RPMI8226 (cell line): ENCODE data around the gene USP49.
"Not testable (repeated sequence)": the region's sequence is repeated elsewhere in the genome, so short reads cannot be mapped to it uniquely, and the experiment has no call there.

Experiments
- DNase-seq: peaks from one replicate; pipeline ENCODE4 v3.0.0-alpha.2; 2015

Gene USP49

DNA sequence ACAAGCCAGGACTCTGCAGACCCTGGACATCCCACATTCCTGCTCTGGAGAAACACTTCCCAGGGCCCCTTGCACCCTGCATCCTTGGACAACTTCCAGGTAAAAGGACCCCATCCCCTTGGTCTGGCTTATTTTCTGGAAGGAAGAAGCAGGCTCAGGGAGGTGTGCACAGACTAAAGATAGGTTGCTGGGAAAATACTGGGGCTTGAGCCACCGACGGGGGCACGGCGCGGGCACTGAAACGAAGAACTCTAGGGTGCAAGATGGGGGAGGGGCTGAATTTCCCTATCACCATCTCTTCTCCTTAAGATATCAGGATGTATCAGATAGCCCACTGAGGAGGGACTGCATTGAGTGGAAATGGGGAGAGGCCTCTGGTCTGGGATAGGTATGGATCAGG is 116.3 kb downstream of the USP49 start:
- no peak for DNase-seq

DNA sequence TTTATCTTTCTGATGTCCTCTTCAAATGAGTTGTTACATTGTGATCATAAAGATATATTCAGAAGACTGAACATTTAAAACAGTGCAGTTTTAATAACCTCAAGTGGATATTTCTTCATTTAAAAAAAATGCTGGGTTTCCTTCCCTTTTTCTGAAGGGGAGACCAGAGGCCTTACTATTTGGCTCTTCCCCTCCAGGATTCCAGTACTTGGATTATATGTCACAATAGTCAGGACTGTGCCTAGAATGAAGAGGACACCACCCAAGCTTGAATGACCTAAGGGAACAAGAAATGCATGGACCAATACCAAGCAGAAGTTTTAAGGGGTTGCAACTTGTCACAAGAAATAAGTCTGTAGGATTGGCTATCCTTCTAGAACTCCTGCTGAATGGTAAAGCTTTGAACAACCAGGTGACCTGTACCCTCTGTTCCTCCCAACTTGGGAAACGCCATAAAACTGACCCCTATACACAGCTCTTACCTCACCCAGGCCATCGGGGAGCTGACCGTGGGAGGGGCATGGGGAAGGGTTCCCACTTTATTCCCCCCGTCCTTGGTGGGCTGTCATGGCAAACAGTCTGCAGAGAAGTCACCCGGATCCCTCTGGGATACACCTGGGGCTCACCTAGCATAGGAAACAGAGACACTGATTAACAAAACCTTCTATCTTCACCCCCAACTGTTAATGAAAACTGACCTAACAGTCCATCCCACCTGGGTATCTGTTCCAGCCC is 117.5 kb downstream of the USP49 start:
- no peak for DNase-seq

DNA sequence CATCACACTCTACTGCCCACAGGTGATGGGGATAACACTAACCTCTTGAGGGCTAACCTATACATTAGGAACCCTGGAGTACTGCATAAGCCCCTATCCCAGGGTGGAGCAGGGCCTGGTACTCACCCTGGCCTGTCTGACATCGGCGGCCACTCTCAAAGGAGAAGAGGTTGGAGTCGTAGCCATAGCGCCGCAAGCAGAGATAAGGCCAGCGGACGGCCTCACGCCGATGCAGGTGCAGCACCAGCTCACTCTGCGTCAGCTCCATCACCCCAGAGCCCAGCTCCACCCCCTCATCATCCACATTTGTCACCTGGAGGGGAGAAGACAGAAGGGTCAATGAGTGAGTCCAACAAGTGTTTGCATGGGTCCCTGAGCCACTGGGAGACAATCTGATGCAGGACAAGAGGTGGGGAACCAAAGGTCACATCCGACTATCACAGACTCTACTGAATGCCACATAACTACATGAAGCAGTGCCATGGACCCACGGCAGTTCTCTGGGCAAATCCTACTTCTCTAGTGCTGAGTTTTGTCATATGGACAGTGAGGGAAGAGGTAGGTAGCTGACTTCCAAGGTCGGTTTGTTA is 119.8 kb downstream of the USP49 start:
- DNase-seq: no peak

DNA sequence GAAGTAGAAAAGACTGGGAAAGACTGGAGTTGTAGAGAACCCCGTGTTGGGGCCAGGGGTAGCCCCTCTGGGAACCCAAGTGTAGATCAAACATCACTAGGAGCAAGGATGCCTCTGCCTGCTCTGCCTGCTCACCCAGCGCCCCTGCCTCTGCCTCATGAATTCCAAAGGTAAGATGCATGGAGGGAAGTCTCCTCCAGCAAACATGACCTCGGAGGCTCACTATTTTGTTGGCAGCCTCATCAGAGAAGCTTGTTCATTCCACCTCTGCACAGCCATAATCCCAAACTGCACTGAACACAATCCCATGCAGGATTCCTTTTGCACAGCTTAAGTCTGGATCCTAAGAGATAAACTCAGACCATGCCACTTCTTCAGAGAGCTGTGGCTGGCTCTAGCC is 120.3 kb downstream of the USP49 start:
- no peak for DNase-seq

DNA sequence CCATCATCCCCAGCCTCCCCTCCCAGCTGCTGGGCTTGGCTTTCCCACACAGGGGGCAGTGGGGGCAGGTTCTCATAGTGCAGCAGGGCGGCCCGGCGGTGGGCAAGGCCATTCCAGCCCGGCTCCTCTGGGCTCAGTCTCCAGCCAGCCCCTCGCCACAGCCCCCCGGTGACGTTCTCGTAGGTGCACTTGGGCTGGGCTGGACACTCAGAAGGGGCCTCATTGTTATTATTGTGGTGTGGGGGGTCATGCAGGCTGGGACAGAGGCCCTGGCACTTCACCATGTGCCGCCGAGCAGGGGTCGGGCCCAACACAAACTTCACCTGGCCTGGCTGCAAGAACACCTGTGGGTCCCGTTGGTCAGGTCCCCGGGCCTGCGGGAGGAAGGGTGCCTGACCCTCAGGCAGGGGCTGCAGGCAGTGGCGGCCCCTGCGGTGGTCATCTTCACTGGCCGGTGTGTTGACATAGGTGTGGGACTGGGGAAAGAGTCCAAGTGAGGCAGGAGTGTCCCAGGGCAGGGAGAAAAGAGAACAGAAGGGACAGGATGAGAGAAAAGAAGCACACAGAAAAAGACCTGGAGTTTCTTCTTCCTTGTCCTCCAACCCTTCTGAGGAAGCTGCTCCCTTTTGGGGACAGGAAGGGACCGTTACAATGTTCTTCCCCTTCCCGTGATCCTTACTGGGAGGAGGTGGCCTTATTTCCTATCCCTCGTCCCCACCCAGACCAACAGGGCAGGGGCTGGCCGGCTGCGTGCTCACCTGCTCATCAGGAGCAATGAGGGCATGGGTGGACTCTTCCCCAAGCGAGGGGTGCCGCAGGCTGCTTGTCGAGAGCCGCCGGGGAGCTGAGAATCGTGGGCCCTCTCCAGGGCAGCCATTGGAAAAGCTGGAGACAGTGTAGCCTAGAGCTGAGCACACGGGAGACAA is 123.9 kb downstream of the USP49 start:
- DNase-seq: no peak

DNA sequence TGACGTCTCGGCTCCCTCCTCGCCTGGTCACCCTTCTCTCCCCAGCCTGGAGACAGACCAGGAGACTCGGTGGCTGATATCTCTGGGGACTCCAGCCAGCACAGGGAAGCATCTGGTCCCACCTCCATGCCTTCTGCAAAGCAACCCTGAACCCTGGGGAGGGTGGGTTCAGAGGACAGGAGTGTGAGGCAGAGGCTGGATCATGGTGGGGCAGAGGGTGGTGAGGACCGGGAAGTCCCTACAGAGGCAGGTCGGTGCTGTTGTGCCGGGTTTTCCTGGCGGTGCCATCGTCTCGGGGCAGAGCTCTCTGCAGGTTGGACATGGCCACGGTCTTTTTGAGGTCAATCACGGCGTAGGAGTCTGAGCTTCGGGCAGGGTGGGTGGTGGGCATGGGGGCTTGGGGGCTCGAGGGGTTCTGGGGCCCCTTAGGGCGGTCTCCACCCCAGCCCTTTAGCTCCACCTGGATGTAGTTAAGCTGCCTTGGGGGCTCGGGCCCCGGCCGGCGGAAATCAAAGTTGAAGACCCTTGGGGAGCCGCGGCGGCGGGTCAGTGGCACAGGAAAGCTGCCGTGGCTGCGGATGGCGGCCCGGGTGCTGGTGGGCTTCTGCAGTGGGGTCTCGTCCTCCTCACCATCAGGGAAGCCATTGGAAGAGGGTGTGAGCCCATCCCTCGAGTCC is 124.7 kb downstream of the USP49 start:
- DNase-seq: no peak

DNA sequence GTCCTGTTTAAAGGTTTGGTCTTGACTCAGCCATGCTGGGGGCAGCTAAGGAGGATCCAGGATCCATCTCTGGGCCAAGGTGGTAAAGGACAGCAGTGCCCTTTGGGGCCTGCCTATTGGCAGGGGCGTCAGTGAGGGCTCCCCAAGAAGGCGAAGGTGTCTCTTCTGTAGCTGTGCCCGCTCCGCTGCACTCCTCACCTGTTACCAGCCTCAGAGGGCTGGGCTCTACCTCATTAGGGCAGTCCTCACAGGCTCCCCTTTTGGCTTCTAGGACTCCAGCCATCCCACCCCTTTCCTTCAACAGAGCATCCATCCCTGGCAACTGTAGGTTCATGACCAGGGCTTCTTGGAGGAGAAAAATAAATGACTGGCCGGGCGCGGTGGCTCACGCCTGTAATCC is 125.8 kb downstream of the USP49 start:
- DNase-seq: no peak

DNA sequence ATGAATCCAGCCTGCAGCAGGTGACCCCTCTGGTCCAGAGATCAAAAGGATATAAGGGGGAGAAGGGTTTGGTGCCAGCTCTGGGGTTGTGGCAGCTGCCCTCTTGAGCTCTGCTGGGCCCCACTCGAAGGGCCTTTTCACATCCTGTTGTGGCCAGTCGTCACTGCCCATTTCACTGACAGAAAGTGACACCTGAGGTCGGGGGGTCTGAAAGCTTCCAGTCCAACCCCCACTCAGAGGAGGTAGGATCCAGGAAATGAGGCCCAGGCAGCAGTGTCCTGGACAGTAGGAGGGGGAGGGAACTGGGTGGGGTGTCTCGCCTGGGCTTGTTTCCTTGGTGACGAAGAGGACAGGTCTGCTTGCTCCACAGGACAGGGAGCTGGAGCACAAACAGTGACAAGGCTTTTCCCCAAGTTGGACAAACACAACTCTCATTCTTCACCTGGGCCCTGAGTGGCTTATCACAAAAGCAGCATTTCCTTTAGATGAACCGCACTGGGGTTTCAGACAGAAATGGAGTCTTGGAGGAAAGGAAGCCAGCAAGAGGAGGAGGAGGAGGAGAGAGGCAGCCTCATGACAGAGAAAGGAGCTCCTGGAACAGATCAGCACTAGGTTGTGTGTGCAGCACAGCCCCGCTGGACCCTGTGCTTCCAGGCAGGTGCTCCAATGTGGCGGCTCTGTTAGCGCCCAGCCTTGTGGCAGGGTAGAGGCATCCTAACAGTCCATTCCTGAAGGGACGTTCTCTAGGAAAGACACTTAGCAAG is 126.4 kb downstream of the USP49 start:
- no peak for DNase-seq

DNA sequence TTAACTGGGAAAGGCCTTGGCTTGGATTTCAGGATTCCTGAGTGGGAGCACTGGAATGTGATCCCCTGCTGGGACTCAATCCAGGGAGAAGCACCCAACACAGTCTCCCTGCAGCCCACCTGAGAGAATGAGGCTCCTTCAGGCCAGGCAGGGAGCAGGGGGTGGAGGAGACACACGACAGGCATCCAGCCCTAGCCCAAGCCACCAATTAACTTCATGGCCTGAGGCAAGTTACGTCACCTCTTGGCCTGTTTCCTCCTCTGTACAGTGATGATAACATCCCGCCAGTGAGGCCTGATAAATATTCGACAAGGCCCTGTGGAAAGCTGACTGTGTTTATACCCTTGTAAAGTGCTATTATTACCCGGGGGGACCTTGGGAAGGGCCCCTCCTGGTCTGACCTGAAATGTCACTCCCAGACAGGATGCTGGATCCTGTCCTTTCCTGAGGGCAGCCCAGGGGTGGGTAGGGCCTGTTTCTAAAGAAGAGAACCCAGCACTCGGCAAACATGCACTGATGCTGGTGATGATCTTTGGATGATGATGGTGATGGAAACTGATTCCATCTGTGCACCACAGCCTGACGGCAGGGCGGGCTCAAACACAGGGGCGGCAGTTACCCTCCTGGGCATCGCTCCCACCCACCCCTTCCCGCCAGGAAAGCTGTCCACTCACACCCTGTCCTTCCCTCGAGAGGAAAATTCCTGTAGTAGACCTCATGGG is 127.9 kb downstream of the USP49 start:
- DNase-seq: no peak

DNA sequence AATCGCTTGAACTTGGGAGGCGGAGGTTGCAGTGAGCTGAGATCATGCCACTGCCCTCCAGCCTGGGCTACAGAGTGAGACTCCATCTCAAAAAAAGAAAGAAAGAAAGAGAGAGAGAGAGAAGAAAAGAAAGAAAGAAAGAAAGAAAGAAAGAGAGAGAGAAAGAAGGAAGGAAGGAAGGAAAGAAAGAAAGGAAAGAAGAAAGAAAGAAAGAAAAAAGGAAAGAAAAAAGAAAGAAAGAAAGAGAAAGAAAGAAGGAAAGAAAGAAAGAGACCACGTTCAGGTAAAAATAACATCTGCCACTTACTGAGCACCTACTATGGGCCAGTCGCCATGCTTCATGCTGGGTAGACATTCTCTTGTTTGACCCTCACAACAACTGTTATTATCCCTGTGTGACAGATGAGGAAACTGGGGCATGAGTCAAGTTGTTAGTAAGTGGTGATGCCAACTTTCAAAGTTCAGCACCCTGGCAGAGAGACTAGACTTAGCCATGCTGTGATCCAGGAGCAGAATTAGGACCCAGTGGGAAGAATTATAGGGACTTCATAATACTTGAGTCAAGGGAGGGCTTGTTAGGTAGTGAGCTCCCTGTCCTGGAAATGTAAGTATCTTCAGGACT is 129.0 kb downstream of the USP49 start:
- not testable (repeated sequence) for DNase-seq

DNA sequence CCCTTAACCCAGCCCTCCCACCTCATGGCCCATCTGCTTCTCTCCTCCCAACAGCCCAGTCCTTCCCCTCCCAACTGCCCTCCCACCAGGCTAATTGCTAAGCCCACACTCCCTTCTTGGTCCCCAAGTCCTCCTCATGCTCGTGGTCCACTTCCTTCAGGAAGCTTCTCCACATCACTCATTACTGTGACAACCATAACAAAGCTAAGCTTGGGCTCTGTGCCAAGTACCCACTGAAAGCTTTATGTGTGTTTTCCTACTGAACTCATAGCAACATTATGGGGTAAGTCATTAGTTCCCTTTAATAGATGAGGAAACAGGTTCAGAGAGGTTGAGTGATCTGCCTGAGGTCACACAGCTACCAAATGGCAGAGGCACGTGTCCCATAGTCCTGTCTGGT is 131.7 kb downstream of the USP49 start:
- DNase-seq: no peak

DNA sequence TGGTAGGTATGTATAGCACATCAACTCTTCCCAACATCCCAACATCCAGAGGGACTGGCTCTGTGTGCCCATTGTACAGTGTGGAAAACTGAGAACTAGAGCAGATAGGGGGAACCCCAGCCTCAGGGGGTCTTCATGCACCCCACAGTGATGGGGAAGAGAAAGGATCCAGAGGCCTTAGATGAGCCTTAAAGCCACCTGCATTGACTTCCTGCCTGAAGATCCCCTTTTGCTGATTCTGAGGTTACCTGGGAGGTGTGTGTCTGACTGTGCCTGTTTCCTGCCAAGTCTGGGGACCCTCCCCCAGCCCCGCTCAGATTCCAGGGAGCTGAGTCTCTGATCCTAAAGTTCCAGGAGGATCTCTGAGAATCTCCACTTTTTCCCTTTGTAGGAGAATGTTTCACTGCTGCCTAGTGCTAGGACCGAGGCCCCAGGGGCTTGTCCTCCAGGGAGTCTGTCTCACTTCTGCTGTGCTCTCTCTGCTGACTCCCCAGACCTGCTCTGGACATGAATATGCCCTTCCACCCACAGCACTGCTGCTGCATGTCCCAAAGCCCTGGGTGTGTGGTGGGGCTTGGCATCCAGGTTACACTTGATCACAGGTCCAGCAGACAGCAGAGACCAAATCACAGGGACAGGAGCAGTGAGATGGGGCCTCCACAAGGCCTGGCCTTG is 135.1 kb downstream of the USP49 start:
- no peak for DNase-seq

DNA sequence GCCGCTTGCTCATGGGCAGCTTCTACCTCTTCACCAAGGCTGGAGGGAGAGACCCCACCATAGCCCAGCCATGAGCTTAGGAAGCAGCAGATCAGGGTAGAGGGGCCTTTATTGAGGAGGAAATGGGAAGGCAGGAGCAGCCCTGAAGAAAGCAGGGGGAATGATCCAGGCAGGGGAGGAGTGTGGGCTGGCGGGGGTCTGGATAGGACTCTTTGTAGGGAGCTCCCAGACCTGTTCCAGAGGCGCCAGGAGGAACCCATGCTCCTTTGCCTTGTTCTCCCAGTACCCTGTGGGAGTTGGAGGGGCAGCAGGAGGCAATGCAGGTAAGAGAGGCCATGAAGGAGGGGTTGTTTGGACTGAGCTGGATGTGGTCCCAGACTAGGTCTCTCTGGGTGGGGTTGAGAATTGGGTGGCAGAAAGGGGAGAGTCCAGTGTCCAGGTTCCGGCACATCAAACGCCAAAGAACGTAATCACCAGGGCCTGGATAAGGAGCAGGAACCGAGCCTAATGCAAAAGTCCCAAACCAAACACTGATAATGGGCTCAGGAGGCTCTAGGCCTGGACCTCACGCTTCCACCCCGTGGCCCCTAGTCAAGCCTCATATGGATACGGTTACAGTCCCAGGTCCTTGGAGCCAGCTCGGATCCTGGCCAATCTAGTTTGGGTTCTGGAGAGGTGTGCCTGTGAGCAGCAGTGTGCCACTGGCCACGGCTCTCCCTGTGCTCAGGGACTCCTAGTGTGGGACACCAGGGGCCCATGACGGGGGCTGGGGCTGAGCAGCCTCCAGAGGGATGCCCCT is 135.9 kb downstream of the USP49 start:
- DNase-seq: no peak

DNA sequence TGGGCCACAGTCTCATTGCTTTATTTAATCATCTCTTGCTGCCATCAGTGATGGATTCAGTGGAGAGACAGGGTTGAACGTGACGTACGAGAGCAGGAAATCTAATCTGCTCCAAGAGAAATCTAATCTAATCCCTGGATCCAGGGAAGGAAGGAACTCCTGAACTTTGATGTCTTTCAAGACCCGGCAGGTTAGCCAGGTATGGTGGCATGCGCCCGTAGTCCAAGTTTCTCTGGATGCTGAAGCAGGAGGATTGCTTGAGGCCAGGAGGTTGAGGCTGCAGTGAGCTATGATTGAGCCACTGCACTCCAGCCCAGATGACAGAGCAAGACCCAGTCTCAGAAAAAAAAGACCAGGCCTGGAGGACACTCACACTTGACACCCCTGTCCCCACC is 136.5 kb downstream of the USP49 start:
- DNase-seq: no peak

DNA sequence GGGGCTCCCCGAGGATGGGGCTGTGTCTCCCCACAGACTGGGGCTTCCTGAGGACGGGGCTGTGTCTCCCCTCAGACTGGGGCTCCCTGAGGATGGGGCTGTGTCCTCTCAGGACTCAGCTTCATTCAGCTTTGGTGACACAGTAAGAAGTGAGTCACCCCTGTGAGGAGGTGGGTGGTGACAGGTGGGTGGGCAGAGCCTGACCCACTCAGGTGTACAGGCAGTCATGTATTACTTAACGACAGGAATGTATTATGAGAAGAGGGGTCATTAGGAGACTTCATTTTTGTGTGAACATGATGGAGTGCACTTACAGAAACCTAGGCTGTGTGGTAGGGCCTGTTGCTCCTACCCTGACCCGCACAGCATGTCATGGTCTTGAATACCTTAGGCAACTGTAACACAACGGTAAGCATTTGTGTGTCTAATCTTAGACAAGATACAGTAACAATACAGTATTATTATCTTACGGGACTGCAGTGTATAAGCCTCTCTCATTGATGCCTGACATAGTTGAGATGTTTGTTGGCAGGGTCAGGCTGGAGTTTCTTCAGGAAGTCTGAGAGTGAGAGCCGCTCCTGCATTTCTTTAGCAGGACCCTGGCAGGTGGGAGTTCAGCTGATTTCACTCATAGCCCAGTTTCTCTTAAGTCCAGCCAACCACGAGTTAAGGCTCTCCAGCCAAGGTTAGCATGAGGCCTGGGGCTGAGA is 137.1 kb downstream of the USP49 start:
- no peak for DNase-seq

DNA sequence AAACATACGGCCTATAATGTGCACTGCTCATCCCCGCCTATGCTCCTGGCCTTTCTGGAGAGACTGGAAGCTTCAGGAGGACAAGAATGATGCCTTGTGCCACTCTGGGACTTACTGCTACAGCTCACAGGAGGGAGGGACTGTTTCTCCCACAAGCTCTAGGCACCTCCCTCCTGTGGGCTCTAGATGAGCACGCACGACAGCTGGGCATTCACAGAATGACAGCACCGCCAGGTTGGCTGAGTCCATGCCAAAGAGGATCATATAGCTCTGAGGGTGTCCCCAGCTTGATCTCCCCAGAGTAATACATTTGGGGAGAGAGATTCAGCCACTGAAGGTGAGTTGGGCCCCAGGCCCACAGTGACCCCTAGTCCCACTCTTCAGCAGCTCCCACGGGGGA is 137.9 kb downstream of the USP49 start:
- no peak for DNase-seq

DNA sequence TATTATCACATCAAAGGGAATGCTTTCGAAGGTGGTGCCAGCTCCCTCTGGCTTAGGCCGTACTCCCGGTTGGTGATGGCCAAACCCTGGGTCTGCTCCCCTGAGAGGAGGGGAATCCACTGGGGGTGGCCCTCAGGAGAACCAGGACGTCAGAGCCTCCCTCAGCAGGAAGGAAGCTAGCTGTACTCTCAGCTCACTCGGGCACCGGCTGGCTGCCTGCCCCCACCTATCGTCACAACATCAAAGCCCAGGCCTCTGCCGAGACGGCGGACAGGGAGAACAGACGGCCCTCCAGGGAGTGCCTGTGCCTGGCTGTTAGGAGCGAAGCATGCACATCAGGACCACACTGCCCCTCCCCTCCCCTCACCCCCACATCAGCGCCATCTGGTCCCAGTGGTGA is 138.8 kb downstream of the USP49 start:
- no peak for DNase-seq

DNA sequence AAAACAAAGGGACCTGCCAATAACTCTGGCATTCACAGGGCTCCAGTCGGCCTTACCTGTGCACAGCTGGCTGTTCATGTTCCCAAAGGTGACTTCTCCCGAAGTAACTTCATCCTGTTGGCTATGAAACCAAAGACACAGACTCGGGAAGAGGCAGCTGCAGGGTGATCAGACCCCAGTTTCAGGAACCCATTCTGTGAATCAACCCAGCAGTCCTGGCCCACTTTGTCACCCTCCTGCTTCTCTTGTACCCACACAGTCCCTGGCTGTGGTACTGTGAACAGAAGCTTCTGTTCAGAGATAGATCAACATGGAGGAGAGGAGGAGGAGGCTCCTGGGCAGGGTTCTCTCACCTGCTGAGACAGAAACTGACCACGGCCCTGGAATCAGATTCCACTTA is 139.3 kb downstream of the USP49 start:
- DNase-seq: no peak

DNA sequence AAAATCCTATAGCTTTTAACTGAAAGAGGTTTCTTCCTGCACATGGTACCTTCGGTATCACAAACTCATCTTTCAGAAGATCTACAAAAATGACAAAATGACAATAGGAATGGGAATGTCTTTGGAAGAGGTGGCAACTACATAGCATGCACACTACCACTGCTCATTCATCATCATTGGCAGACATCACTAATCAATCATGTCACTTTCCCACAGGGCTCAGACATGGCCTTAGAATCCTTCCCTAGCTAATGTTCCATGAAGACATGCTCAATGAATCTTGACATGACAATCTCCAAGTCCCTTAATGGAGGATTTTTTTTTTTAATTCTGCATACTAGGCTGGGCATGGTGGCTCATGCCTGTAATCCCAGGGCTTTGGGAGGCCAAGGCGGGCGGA is 144.8 kb downstream of the USP49 start:
- DNase-seq: no peak
